GM18907 (cell line): ENCODE measurements around the gene TBC1D8B.
A peak's percentile ranks its signal among the peaks of the same experiment; 100 is the strongest.

ENCODE experiments used
- ATAC-seq: cut with Tn5 transposase; IDR thresholded peaks from one replicate; pipeline ENCODE4 v1.9.1; 2021; ENCODE audit warnings: mild to moderate bottlenecking, moderate library complexity; ENCODE audit not compliant: unreplicated experiment

TBC1D8B gene

GRCh38 chrX:106897259-106897658 is 94.8 kb downstream of the TBC1D8B start:
- no peak for ATAC-seq

- ATAC-seq = peak; percentile 80
Measured at GRCh38 chrX:106898462-106898861, 96.0 kb downstream of the TBC1D8B start.

- no peak for ATAC-seq
Measured at GRCh38 chrX:106899276-106899675, 96.8 kb downstream of the TBC1D8B start.

- no peak for ATAC-seq
Measured at GRCh38 chrX:106899841-106900240, 97.4 kb downstream of the TBC1D8B start.

GRCh38 chrX:106901341-106901740 is 98.9 kb downstream of the TBC1D8B start:
- no peak for ATAC-seq

GRCh38 chrX:106901781-106902219 is 99.3 kb downstream of the TBC1D8B start:
- no peak for ATAC-seq

- no peak for ATAC-seq
Measured at GRCh38 chrX:106902684-106903083, 100.2 kb downstream of the TBC1D8B start.

- ATAC-seq = no peak
Measured at GRCh38 chrX:106903291-106903824, 100.9 kb downstream of the TBC1D8B start, which contains the start of gene RIPPLY1. Gene RIPPLY1 (minus strand): TSS chrX:106903341. CDS start chrX:106903287, 54 bp downstream.

GRCh38 chrX:106903856-106904528 is 101.5 kb downstream of the TBC1D8B start:
- no peak for ATAC-seq

GRCh38 chrX:106905064-106905708 is 102.7 kb downstream of the TBC1D8B start:
- ATAC-seq = no peak

GRCh38 chrX:106906361-106906760 is 103.9 kb downstream of the TBC1D8B start:
- no peak for ATAC-seq

- no peak for ATAC-seq
Measured at GRCh38 chrX:106912864-106913263, 110.4 kb downstream of the TBC1D8B start.

GRCh38 chrX:106917830-106918500 is 115.5 kb downstream of the TBC1D8B start:
- ATAC-seq = peak; percentile 82

- ATAC-seq = no peak
Measured at GRCh38 chrX:106919932-106920452, 117.5 kb downstream of the TBC1D8B start, which contains the start of gene CLDN2. Gene CLDN2 (plus strand): TSS chrX:106920402. CDS start chrX:106928229, 7,827 bp downstream.

- ATAC-seq = no peak
Measured at GRCh38 chrX:106921637-106922036, 119.2 kb downstream of the TBC1D8B start.
